VCaP (cell line): ENCODE data around the gene REEP2.

ENCODE experiments used
- H3K27ac ChIP-seq: fragments of 450-650 bp; 2 replicates; pipeline ENCODE4 v1.5.1; 2017
- CTCF ChIP-seq: fragments of 450-650 bp; conservative IDR thresholded peaks from 2 replicates; pipeline ENCODE4 v1.5.1; 2017; ENCODE audit warnings: mild to moderate bottlenecking, moderate library complexity

Gene REEP2

GRCh38 chr5:138464388-138465260 lies 25.8 kb downstream of the REEP2 start:
- TF ChIP-seq CTCF: peak; percentile 24
- H3K27ac ChIP-seq: peak overlapping the region; percentile 99

GRCh38 chr5:138465261-138466124 lies 26.6 kb downstream of the REEP2 start, which contains the start of gene EGR1:
Gene EGR1, plus strand, starts transcription at chr5:138465479. Its CDS starts 283 bp downstream, at chr5:138465762.
- peak within 1 kb of the TSS; percentile 99 for H3K27ac ChIP-seq
- peak; percentile 16; the same call in 1 of the 2 replicates for TF ChIP-seq CTCF

- 0 out of 2 replicates have a peak, but pooled peaks have one; percentile 10 for TF ChIP-seq CTCF
- H3K27ac ChIP-seq: peak overlapping the region; percentile 99
These were observed 27.5 kb downstream of the REEP2 start for GRCh38 chr5:138466125-138466899.

- no peak for TF ChIP-seq CTCF
- H3K27ac ChIP-seq: peak overlapping the region; percentile 99
These were observed 28.2 kb downstream of the REEP2 start for GRCh38 chr5:138466900-138467710.

GRCh38 chr5:138467711-138468132 lies 28.9 kb downstream of the REEP2 start:
- no peak overlapping the region for H3K27ac ChIP-seq
- TF ChIP-seq CTCF: no peak

GRCh38 chr5:138468133-138468965 lies 29.5 kb downstream of the REEP2 start:
- H3K27ac ChIP-seq: no peak overlapping the region
- TF ChIP-seq CTCF: no peak
